ENCODE data around the gene MSH2. TPM values are rescaled to one million over a fixed set of nuclear protein-coding genes. Genes with fewer than 3 reads are reported as not detected.

MSH2 gene
- total RNA-seq, 2 experiments from 2014 or later, result 57.0 to 59.1 TPM

GRCh38 chr2:47531378-47532042 is 128.6 kb downstream of the MSH2 start:
- no peak overlapping the region for H3K27ac Mint-ChIP-seq
- no peaks in the 10 kb centered on the region for H3K4me1 Mint-ChIP-seq (ENCODE audit: low read depth)
- ChIA-PET CTCF (no interaction called here), POLR2A (no interaction called here)
- H3K36me3 Mint-ChIP-seq, result no peaks in the 10 kb centered on the region
- DNase-seq, result no peak
- no peak overlapping the region for H3K4me3 Mint-ChIP-seq
- H3K27me3 Mint-ChIP-seq, result peaks cover 3% of the 10 kb centered on the region
- no peaks in the 10 kb centered on the region for H3K9me3 Mint-ChIP-seq
- intact Hi-C loops (cut with micrococcal nuclease), result no loop called here

Small RNAs within 50 kb of the gene (microRNA-seq; reads per million reads assigned to microRNA genes)
- not detected for gene MIR559 (ENCODE audit: borderline microRNAs expressed, borderline number of aligned reads, borderline replicate concordance)

Other genes with a start within 250 kb of the MSH2 start
- gene STPG4, start 247.8 kb upstream of the MSH2 start, total RNA-seq, result not detected
- gene CALM2, start 226.6 kb upstream of the MSH2 start, total RNA-seq, result 100 to 1,000 TPM; 479 TPM
- gene EPCAM, start 33.8 kb upstream of the MSH2 start, total RNA-seq, result under 1 TPM; 0.57 to 0.63 TPM
- gene KCNK12, start 167.8 kb downstream of the MSH2 start, total RNA-seq, result under 1 TPM; 0.22 to 0.29 TPM